Progenitor cell of endocrine pancreas (in vitro differentiated cells): ENCODE measurements around the gene CDKN1A. TPM values are rescaled to one million over a fixed set of nuclear protein-coding genes. Genes with fewer than 3 reads are reported as not detected.

Source experiments
- DNase-seq: peaks from one replicate; pipeline ENCODE4 v3.0.0; 2021; ENCODE audit warnings: low spot score; ENCODE audit not compliant: unreplicated experiment
- H3K27ac Mint-ChIP-seq: 2 replicates; pipeline ENCODE4 v1.8.0; 2021; ENCODE audit warnings: mild to moderate bottlenecking, moderate library complexity, mixed read lengths
- H3K27me3 Mint-ChIP-seq: 2 replicates; pipeline ENCODE4 v1.8.0; 2021; ENCODE audit warnings: mixed read lengths
- H3K36me3 Mint-ChIP-seq: 2 replicates; pipeline ENCODE4 v1.8.0; 2022; ENCODE audit warnings: mixed read lengths; ENCODE audit not compliant: insufficient read depth
- H3K4me1 Mint-ChIP-seq: 2 replicates; pipeline ENCODE4 v1.8.0; 2021; ENCODE audit warnings: low read depth, mixed read lengths
- H3K4me3 Mint-ChIP-seq: 2 replicates; pipeline ENCODE4 v1.8.0; 2021; ENCODE audit warnings: low read depth, mild to moderate bottlenecking, moderate library complexity, mixed read lengths
- H3K9me3 Mint-ChIP-seq: 2 replicates; pipeline ENCODE4 v1.8.0; 2021; ENCODE audit warnings: low read depth, mixed read lengths
- total RNA-seq: library from RNA; stranded (reverse); gene quantifications from 2 replicates; pipeline ENCODE4 v1.2.1, GENCODE V29; 2021
- TF ChIP-seq, protein P1 (sequence below): fragments of 200-600 bp; sonication (generic); IDR thresholded peaks from one replicate; pipeline ENCODE4 v1.5.0; 2021; ENCODE audit warnings: antibody characterized with exemption, mild to moderate bottlenecking; ENCODE audit not compliant: unreplicated experiment

Gene CDKN1A
- total RNA-seq, 1 donor from 2014 or later = 12.4 TPM

DNA sequence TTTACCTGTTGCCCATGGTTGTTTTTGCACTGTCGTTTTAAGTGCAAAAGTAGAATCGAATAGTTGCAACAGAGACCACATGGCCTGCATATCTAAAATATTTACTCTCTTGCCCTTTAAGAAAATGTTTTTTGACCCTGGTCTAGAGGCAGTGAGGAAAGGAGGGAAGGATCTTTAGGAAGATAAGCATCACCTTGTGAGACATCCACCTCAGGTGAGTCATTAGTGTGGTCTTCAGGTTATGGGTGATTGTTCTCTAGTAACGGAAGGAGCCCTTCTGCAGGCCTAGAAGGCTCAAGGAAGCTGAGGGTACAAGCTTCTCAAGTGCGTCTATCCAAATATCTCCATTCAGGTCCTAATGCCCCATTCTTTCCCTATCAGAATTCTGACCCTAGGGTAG is 12.5 kb downstream of the CDKN1A start:
- TF ChIP-seq, protein P1, sequence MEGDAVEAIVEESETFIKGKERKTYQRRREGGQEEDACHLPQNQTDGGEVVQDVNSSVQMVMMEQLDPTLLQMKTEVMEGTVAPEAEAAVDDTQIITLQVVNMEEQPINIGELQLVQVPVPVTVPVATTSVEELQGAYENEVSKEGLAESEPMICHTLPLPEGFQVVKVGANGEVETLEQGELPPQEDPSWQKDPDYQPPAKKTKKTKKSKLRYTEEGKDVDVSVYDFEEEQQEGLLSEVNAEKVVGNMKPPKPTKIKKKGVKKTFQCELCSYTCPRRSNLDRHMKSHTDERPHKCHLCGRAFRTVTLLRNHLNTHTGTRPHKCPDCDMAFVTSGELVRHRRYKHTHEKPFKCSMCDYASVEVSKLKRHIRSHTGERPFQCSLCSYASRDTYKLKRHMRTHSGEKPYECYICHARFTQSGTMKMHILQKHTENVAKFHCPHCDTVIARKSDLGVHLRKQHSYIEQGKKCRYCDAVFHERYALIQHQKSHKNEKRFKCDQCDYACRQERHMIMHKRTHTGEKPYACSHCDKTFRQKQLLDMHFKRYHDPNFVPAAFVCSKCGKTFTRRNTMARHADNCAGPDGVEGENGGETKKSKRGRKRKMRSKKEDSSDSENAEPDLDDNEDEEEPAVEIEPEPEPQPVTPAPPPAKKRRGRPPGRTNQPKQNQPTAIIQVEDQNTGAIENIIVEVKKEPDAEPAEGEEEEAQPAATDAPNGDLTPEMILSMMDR = no peak
- H3K36me3 Mint-ChIP-seq = no peaks in the 10 kb centered on the region
- no peak overlapping the region for H3K4me3 Mint-ChIP-seq
- peaks cover 33% of the 10 kb centered on the region for H3K27me3 Mint-ChIP-seq
- no peak for DNase-seq
- no peaks in the 10 kb centered on the region for H3K4me1 Mint-ChIP-seq
- H3K9me3 Mint-ChIP-seq = no peaks in the 10 kb centered on the region
- no peak overlapping the region for H3K27ac Mint-ChIP-seq

DNA sequence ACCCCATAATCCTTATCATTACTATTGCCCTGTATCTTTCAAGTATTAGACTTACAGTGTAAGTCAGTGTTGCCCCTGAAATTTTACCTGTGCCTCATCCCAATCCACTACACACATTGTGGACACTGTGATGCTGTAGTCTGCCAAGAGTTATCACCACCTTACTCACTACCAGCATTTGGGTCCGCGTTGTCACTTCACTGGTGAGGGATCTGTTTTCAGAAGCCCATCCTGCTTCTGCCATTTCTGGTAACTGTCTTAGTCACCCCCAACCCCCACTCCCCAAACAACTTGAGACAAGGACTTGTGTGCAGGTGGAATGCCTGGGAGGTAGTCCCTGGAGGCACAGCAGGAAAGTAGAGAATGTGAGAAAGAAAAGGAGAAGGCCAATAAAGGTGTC is 13.1 kb downstream of the CDKN1A start:
- Mint-ChIP-seq H3K27ac (no peak overlapping the region), H3K4me1 (no peaks in the 10 kb centered on the region), H3K4me3 (no peak overlapping the region), H3K36me3 (no peaks in the 10 kb centered on the region), H3K9me3 (no peaks in the 10 kb centered on the region), H3K27me3 (peaks cover 33% of the 10 kb centered on the region)
- TF ChIP-seq, protein P1 = no peak
- no peak for DNase-seq

DNA sequence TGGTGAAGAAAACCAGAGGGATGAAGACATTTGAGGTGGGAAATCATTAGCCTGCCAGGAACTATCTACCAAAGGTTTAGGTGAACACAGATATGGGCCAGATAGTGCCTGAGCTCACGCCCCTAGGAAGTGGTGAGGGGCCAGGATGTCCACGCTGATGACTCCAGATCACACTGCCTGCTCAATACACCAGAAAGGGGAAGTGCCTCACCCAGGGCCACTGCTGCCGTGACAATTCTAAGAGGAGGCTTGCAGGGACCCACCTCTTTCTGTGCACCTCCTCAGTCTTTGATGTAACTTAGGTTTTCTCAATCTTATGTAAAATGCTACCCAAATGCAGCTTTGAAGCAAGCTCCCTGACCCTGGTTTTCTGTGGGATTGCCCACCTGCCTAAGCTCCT is 13.7 kb downstream of the CDKN1A start:
- TF ChIP-seq, protein P1 = no peak
- no peak for DNase-seq
- Mint-ChIP-seq H3K36me3 (no peaks in the 10 kb centered on the region), H3K27me3 (peaks cover 39% of the 10 kb centered on the region), H3K9me3 (peaks cover 3% of the 10 kb centered on the region), H3K4me3 (no peak overlapping the region), H3K4me1 (no peaks in the 10 kb centered on the region), H3K27ac (no peak overlapping the region)

DNA sequence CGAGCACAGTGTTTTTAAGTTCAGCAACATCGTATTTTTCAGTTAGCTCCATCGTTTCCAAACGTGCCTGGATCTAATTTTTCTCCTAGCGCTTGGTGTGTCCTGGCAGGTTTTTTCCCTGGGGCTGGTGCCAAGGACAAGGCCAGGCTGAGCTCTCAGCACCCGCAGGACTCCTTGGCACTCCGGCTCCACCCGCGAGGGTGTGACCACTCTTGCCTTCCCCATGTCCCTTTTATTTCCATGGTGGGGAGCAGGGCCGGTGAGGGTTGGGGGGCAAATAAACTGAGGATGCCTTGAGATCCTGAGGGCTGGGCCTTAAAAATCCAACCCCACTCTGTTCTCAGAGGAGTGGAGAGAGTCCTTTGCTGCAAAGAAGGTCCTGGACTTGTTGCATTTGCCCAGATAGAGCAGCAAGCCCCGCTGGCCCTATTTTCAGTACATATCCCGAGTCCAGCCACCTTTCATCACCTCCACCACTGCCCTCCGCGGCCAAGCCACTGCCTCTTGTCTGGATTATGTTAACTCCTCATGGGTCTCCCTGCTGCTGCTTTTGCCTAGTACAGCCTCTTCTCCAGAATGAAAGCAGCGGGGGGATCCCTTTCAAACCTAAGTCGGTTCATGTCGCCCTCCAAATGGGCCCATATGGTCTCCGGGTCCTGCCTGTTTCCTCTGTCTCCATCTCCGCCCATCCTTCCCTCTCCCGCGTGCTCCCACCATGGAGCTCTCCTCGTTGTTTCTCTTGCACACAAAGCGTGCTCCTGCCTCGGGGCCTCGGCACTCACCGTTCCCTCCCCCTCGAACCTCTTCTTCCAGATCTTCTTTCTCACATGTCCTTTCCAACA is 14.6 kb downstream of the CDKN1A start:
- TF ChIP-seq, protein P1 = no peak
- peaks cover 40% of the 10 kb centered on the region for H3K27me3 Mint-ChIP-seq
- H3K36me3 Mint-ChIP-seq = no peaks in the 10 kb centered on the region
- no peaks in the 10 kb centered on the region for H3K4me1 Mint-ChIP-seq
- H3K9me3 Mint-ChIP-seq = peaks cover 3% of the 10 kb centered on the region
- DNase-seq = no peak
- no peak overlapping the region for H3K27ac Mint-ChIP-seq
- H3K4me3 Mint-ChIP-seq = no peak overlapping the region

DNA sequence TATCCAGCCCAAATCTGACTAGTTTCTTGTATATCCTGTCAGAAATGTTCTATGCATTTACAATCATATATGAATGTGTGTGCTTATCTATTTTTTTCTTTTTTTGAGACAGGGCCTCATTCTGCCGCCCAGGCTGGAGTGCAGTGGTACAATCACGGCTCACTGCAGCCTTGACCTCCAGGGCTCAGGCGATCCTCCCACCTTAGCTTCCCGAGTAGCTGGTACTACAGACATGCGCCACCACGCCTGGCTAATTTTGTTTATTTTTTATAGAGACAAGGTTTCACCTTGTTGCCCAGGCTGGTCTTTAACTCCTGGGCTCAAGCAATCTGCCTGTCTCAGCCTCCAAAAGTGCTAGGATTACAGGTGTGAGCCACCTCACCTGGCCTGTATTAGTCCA is 16.1 kb downstream of the CDKN1A start:
- DNase-seq = no peak
- no peaks in the 10 kb centered on the region for H3K4me1 Mint-ChIP-seq
- H3K27me3 Mint-ChIP-seq = peaks cover 40% of the 10 kb centered on the region
- H3K4me3 Mint-ChIP-seq = no peak overlapping the region
- no peak overlapping the region for H3K27ac Mint-ChIP-seq
- H3K9me3 Mint-ChIP-seq = peaks cover 3% of the 10 kb centered on the region
- TF ChIP-seq, protein P1 = no peak
- H3K36me3 Mint-ChIP-seq = no peaks in the 10 kb centered on the region
